H1 (cell line): ENCODE data around the gene PHYH. TPM values are rescaled to one million over a fixed set of nuclear protein-coding genes. Genes with fewer than 3 reads are reported as not detected.

Source experiments
- CTCF ChIA-PET: fragments of 300-600 bp; sonication (Branson Sonifier 250); formaldehyde crosslinking; loops from one replicate; lab custom pipeline; 2021; ENCODE audit not compliant: partially characterized antibody; lab: Charles Lee
- POLR2A ChIA-PET: fragments of 300-600 bp; sonication (Branson Sonifier 250); formaldehyde crosslinking; loops from one replicate; lab custom pipeline; 2021; ENCODE audit warnings: inconsistent platforms; ENCODE audit not compliant: partially characterized antibody; lab: Charles Lee
- DNase-seq, 2 experiments: peaks; one replicate each; pipeline versions ENCODE4 v3.0.0 to v3.0.0-alpha.2; 2010 to 2022; ENCODE audit warnings: low spot score in 2 of 2, low read depth in 1 of 2, mixed read lengths in 1 of 2
- FAIRE-seq: peaks from 2 replicates; lab custom pipeline; 2011; peaks lifted over from hg19 to GRCh38; lab: Jason Lieb, UNC
- H2AFZ ChIP-seq: 2 replicates; pipeline ENCODE4 v1.8.1; 2012; ENCODE audit warnings: low read length, inconsistent platforms
- H2AK5ac ChIP-seq: 2 replicates; pipeline ENCODE4 v1.6.1; 2013; ENCODE audit warnings: low read depth, low read length
- H2BK120ac ChIP-seq: replicated peaks from 2 replicates; pipeline ENCODE3; 2013; ENCODE audit warnings: low read depth, low read length, inconsistent platforms
- H2BK12ac ChIP-seq: 2 replicates; pipeline ENCODE4 v1.6.1; 2013; ENCODE audit warnings: low read depth, low read length
- H2BK15ac ChIP-seq: 2 replicates; pipeline ENCODE4 v1.6.1; 2013; ENCODE audit warnings: low read length
- H2BK20ac ChIP-seq: 2 replicates; pipeline ENCODE4 v1.6.1; 2013; ENCODE audit warnings: low read length
- H2BK5ac ChIP-seq: 2 replicates; pipeline ENCODE4 v1.6.1; 2013; ENCODE audit warnings: low read depth, low read length
- H3K14ac ChIP-seq: 2 replicates; pipeline ENCODE4 v1.6.1; 2013; ENCODE audit warnings: inconsistent platforms; ENCODE audit not compliant: insufficient read length
- H3K18ac ChIP-seq: 2 replicates; pipeline ENCODE4 v1.6.1; 2013; ENCODE audit warnings: low read length; ENCODE audit errors: extremely low read depth
- H3K23ac ChIP-seq: 2 replicates; pipeline ENCODE4 v1.6.1; 2013; ENCODE audit warnings: inconsistent platforms; ENCODE audit not compliant: insufficient read length
- H3K23me2 ChIP-seq: 2 replicates; pipeline ENCODE4 v1.6.1; 2013; ENCODE audit warnings: low read depth, low read length
- H3K27ac ChIP-seq: 2 replicates; pipeline ENCODE4 v1.6.1; 2011; ENCODE audit warnings: low read depth, low read length, inconsistent platforms
- H3K27me3 ChIP-seq, 4 experiments: replicated peaks in 1 of 4; 1 replicate in 1 of 4; 2 replicates in 3 of 4; pipeline versions ENCODE4 v1.6.1 to v1.8.1; 2011 to 2013; ENCODE audit warnings: low read length in 3 of 4, mild to moderate bottlenecking in 3 of 4, inconsistent platforms in 2 of 4, mixed read lengths in 2 of 4, moderate library complexity in 1 of 4; ENCODE audit not compliant: control insufficient read depth in 3 of 4, insufficient read depth in 3 of 4; ENCODE audit errors: extremely low read depth in 1 of 4
- H3K36me3 ChIP-seq, 4 experiments: 2 replicates each; pipeline versions ENCODE4 v1.6.1 to v1.8.1; 2011 to 2013; ENCODE audit warnings: mild to moderate bottlenecking in 4 of 4, low read length in 3 of 4, moderate library complexity in 2 of 4, control low read depth in 1 of 4, inconsistent platforms in 1 of 4; ENCODE audit not compliant: insufficient read depth in 4 of 4, control insufficient read depth in 2 of 4
- H3K4ac ChIP-seq: replicated peaks from 2 replicates; pipeline ENCODE3; 2013; ENCODE audit warnings: low read length, low read depth, mixed read lengths, inconsistent platforms; ENCODE audit not compliant: insufficient read length
- H3K4me1 ChIP-seq, 4 experiments: replicated peaks in 1 of 4; 1 replicate in 1 of 4; 2 replicates in 3 of 4; pipeline versions ENCODE4 v1.6.1 to v1.8.1; 2011 to 2013; ENCODE audit warnings: low read length in 3 of 4, inconsistent platforms in 2 of 4, mixed read lengths in 1 of 4; ENCODE audit not compliant: insufficient read depth in 4 of 4, control insufficient read depth in 3 of 4
- H3K4me2 ChIP-seq, 2 experiments: 2 replicates each; pipeline versions ENCODE4 v1.6.1 to v1.8.1; 2011 to 2013; ENCODE audit warnings: low read depth in 2 of 2, low read length in 2 of 2, control low read depth in 1 of 2, inconsistent platforms in 1 of 2, mild to moderate bottlenecking in 1 of 2; ENCODE audit not compliant: insufficient read depth in 1 of 2
- H3K4me3 ChIP-seq, 4 experiments: fragments of 200-600, 300-600 bp in 1 of 4; sonication (generic), shearing (Covaris generic), sonication (Bioruptor Twin) in 1 of 4; 2 replicates each; pipeline versions ENCODE4 v1.5.1 to v1.8.1; 2011 to 2016; ENCODE audit warnings: low read length in 4 of 4, low read depth in 3 of 4, control low read depth in 2 of 4, inconsistent platforms in 2 of 4, mild to moderate bottlenecking in 2 of 4, mixed read lengths in 1 of 4, moderate library complexity in 1 of 4; ENCODE audit not compliant: insufficient read depth in 2 of 4; ENCODE audit errors: extremely low read depth in 1 of 4
- H3K56ac ChIP-seq: replicated peaks from 2 replicates; pipeline ENCODE3; 2013; ENCODE audit warnings: low read depth, mild to moderate bottlenecking, mixed read lengths, low read length, inconsistent platforms; ENCODE audit not compliant: insufficient read length
- H3K79me1 ChIP-seq: 2 replicates; pipeline ENCODE4 v1.6.1; 2013; ENCODE audit warnings: low read depth, low read length, control low read depth
- H3K79me2 ChIP-seq, 2 experiments: 2 replicates each; pipeline versions ENCODE4 v1.6.1 to v1.8.1; 2012 to 2013; ENCODE audit warnings: low read length in 2 of 2, mild to moderate bottlenecking in 2 of 2, inconsistent platforms in 1 of 2; ENCODE audit not compliant: insufficient read depth in 2 of 2, control insufficient read depth in 1 of 2
- H3K9ac ChIP-seq, 4 experiments: replicated peaks in 1 of 4; 1 replicate in 1 of 4; 2 replicates in 3 of 4; pipeline versions ENCODE4 v1.6.1 to v1.8.1; 2011 to 2013; ENCODE audit warnings: low read depth in 3 of 4, low read length in 3 of 4, control low read depth in 2 of 4, mild to moderate bottlenecking in 2 of 4, moderate library complexity in 2 of 4, inconsistent platforms in 1 of 4; ENCODE audit errors: extremely low read depth in 1 of 4
- H3K9me3 ChIP-seq, 2 experiments: 2 replicates each; pipeline versions ENCODE4 v1.6.1 to v1.8.1; 2012 to 2013; ENCODE audit warnings: mild to moderate bottlenecking in 2 of 2, moderate library complexity in 2 of 2, control low read depth in 1 of 2, inconsistent platforms in 1 of 2, low read depth in 1 of 2, low read length in 1 of 2, mixed read lengths in 1 of 2; ENCODE audit not compliant: insufficient read depth in 2 of 2
- H4K20me1 ChIP-seq, 2 experiments: replicated peaks in 1 of 2; 2 replicates each; pipeline versions ENCODE3 to v1.8.1; 2011 to 2013; ENCODE audit warnings: inconsistent platforms in 2 of 2, low read length in 2 of 2, mild to moderate bottlenecking in 1 of 2; ENCODE audit not compliant: insufficient read depth in 2 of 2, control insufficient read depth in 1 of 2
- H4K5ac ChIP-seq: 2 replicates; pipeline ENCODE4 v1.6.1; 2013; ENCODE audit warnings: low read length, low read depth, mixed read lengths, inconsistent platforms; ENCODE audit not compliant: insufficient read length
- H4K8ac ChIP-seq: 2 replicates; pipeline ENCODE4 v1.8.0; 2013; ENCODE audit warnings: mild to moderate bottlenecking, moderate library complexity, low read length, inconsistent platforms; ENCODE audit not compliant: insufficient read depth; ENCODE audit errors: extremely low read depth
- H4K91ac ChIP-seq: replicated peaks from 2 replicates; pipeline ENCODE3; 2013; ENCODE audit warnings: low read length, mixed read lengths, inconsistent platforms; ENCODE audit not compliant: insufficient read length
- ASH2L ChIP-seq: fragments of 200-600, 300-600 bp; sonication (generic); IDR thresholded peaks from one replicate; pipeline ENCODE4 v1.7.1; 2017; ENCODE audit warnings: low read length
- BACH1 ChIP-seq: IDR thresholded peaks from 2 replicates; pipeline ENCODE4 v1.6.1; 2012; ENCODE audit warnings: low read length, improper control_type of control experiment
- CHD1 ChIP-seq: IDR thresholded peaks from 2 replicates; pipeline ENCODE4 v1.6.1; 2012; ENCODE audit warnings: low read depth, low read length, improper control_type of control experiment
- EZH2 ChIP-seq: fragments of 200-600 bp; sonication (generic); IDR thresholded peaks from 2 replicates; pipeline ENCODE4 v1.7.1; 2012; ENCODE audit warnings: low read depth, mild to moderate bottlenecking, moderate library complexity, low read length, inconsistent platforms; ENCODE audit not compliant: severe bottlenecking
- MAFK ChIP-seq: IDR thresholded peaks from 2 replicates; pipeline ENCODE4 v1.6.1; 2012; ENCODE audit warnings: low read depth, mild to moderate bottlenecking, improper control_type of control experiment, low read length
- NANOG ChIP-seq: IDR thresholded peaks from 2 replicates; pipeline ENCODE4 v1.6.1; 2011; ENCODE audit warnings: low read length, low read depth, mild to moderate bottlenecking, inconsistent platforms; ENCODE audit not compliant: insufficient read depth, poor library complexity, severe bottlenecking
- NRF1 ChIP-seq: IDR thresholded peaks from 2 replicates; pipeline ENCODE4 v1.6.1; 2011; ENCODE audit warnings: mild to moderate bottlenecking, low read depth, low read length, improper control_type of control experiment
- RNF2 ChIP-seq: fragments of 200-900, 300-1000 bp; sonication (generic); IDR thresholded peaks from 2 replicates; pipeline ENCODE4 v1.7.1; 2016; ENCODE audit warnings: borderline replicate concordance, low read depth, mild to moderate bottlenecking, antibody characterized with exemption, low read length; ENCODE audit not compliant: poor library complexity, severe bottlenecking; ENCODE audit errors: missing control alignments
- RXRA ChIP-seq: IDR thresholded peaks from 2 replicates; pipeline ENCODE4 v1.6.1; 2011; ENCODE audit warnings: low read depth, mild to moderate bottlenecking, low read length, moderate library complexity; ENCODE audit not compliant: insufficient read depth
- TAF1 ChIP-seq: IDR thresholded peaks from 2 replicates; pipeline ENCODE4 v1.6.1; 2011; ENCODE audit warnings: mild to moderate bottlenecking, low read depth, low read length
- TBP ChIP-seq: IDR thresholded peaks from 2 replicates; pipeline ENCODE4 v1.6.1; 2011; ENCODE audit warnings: low read depth, low read length, improper control_type of control experiment
- TEAD4 ChIP-seq: IDR thresholded peaks from 2 replicates; pipeline ENCODE4 v1.6.1; 2012; ENCODE audit warnings: low read depth, low read length, inconsistent platforms, mixed read lengths
- USF2 ChIP-seq: IDR thresholded peaks from 2 replicates; pipeline ENCODE4 v1.6.1; 2011; ENCODE audit warnings: low read length, improper control_type of control experiment
- WGBS, 2 experiments: shearing (Covaris generic) in 1 of 2; methylation state at CpG; one replicate each; pipeline versions ENCODE4 v1.1.6 to v1.1.7; 2013 to 2015; ENCODE audit warnings: low lambda C conversion rate in 2 of 2, mixed read lengths in 2 of 2, inconsistent platforms in 1 of 2, low coverage in 1 of 2, missing lambda C conversion rate in 1 of 2; ENCODE audit not compliant: insufficient replicate concordance in 2 of 2, insufficient coverage in 1 of 2, insufficient read length in 1 of 2; ENCODE audit errors: extremely low coverage in 1 of 2, missing lambda C conversion rate in 1 of 2; 5-methylcytosine and 5-hydroxymethylcytosine counted together
- polyA plus RNA-seq, 7 experiments: library from polyadenylated mRNA; depleted of rRNA in 3 of 7; stranded (reverse) in 5 of 7; unstranded in 2 of 7; fragments of >200 nt in 5 of 7; fragments of 200-250 nt in 2 of 7; gene quantifications; 1 replicate in 5 of 7; 2 replicates in 1 of 7; 4 replicates in 1 of 7; pipeline versions ENCODE4 v1.2.1 to v1.2.3, GENCODE V29; 2011 to 2013; ENCODE audit warnings: missing spikeins in 2 of 7, mixed read lengths in 2 of 7
- total RNA-seq: library from RNA; stranded (reverse); fragmentation: NEBNext Ultra II Directional; extraction: Animal tissue kit (Norgen Biotek cat#: 25700); gene quantifications from 2 replicates; pipeline ENCODE4 v1.2.1, GENCODE V29; 2021

PHYH gene
- total and polyA plus RNA-seq, 2 of the 8 experiments (the other 6 are each of a cell fraction or from before 2014, with no cell fraction given): 22.0 to 22.7 TPM

- DNase-seq (no peak), FAIRE-seq (peak; percentile 13)
- H2BK120ac ChIP-seq: no peak overlapping the region
- H4K8ac ChIP-seq: no peak overlapping the region
- H3K4me1 ChIP-seq: peaks cover 4 to 12% (median 7%) of the 10 kb centered on the region in 4 experiments
- no peak overlapping the region for H4K5ac ChIP-seq
- H3K27ac ChIP-seq: no peak overlapping the region
- H2BK20ac ChIP-seq: no peak overlapping the region
- 28% methylated on average over 3 of the region's 3 CpGs; no CpG with 5 or more reads in 1 of the 2 experiments for WGBS, 2 experiments
- H2AK5ac ChIP-seq: no peak overlapping the region
- no peaks in the 10 kb centered on the region for H3K36me3 ChIP-seq
- H3K23me2 ChIP-seq: no peaks in the 10 kb centered on the region; the same call in 1 of the 2 replicates
- H3K79me1 ChIP-seq: no peaks in the 10 kb centered on the region
- H3K4me2 ChIP-seq: no peak overlapping the region
- H3K23ac ChIP-seq: no peak overlapping the region
- H3K27me3 ChIP-seq: no peaks in the 10 kb centered on the region; a peak in 1 of 7 replicates
- ChIA-PET POLR2A (interaction anchor here (1.2 to 1.4 kb wide), 3 partner anchors 31 to 81 kb away, joined by 4 to 7 read pairs (median 4); partner anchors contain the start of gene PHYH), CTCF (interaction anchor here (0.7 kb wide), 1 partner anchor 98 kb away, joined by 3 read pairs; no protein-coding TSS in a partner anchor)
- no peaks in the 10 kb centered on the region for H3K9me3 ChIP-seq
- no peak overlapping the region for H2BK5ac ChIP-seq
- no peak overlapping the region for H2BK15ac ChIP-seq
- H2AFZ ChIP-seq: no peak overlapping the region
- no peak overlapping the region for H3K4ac ChIP-seq
- H4K91ac ChIP-seq: no peak overlapping the region
- H3K4me3 ChIP-seq: no peak overlapping the region
- H3K79me2 ChIP-seq: no peaks in the 10 kb centered on the region
- H2BK12ac ChIP-seq: no peak overlapping the region
- no peak overlapping the region for H3K56ac ChIP-seq
- no peaks in the 10 kb centered on the region for H4K20me1 ChIP-seq
- no peak overlapping the region for H3K9ac ChIP-seq
- H3K18ac ChIP-seq: no peak overlapping the region
- no peak overlapping the region for H3K14ac ChIP-seq
- TF ChIP-seq RXRA (no peak), TBP (no peak), MAFK (no peak), USF2 (no peak), ASH2L (no peak), NRF1 (no peak), TAF1 (no peak), CHD1 (no peak), NANOG (no peak), EZH2 (no peak), RNF2 (no peak), TEAD4 (no peak), BACH1 (no peak)
Observed at GRCh38 chr10:13268841-13269240, 31.0 kb downstream of the PHYH start.
